Adipocyte (in vitro differentiated cells): ENCODE data around the gene GLP2R.

Source experiments
- DNase-seq: peaks from one replicate; pipeline ENCODE4 v3.0.0-alpha.2; 2015; ENCODE audit warnings: low read depth
- H3K27me3 ChIP-seq: replicated peaks from 2 replicates; pipeline ENCODE4 v1.7.0; 2013; ENCODE audit warnings: mild to moderate bottlenecking, low read length, moderate library complexity; ENCODE audit not compliant: control insufficient read depth, insufficient read depth
- H3K36me3 ChIP-seq: 2 replicates; pipeline ENCODE4 v1.7.0; 2013; ENCODE audit warnings: low read length, mild to moderate bottlenecking, moderate library complexity; ENCODE audit not compliant: control insufficient read depth, insufficient read depth, severe bottlenecking
- H3K4me1 ChIP-seq: 2 replicates; pipeline ENCODE4 v1.7.0; 2013; ENCODE audit warnings: mild to moderate bottlenecking, low read length, moderate library complexity; ENCODE audit not compliant: control insufficient read depth, insufficient read depth
- H3K4me3 ChIP-seq: 2 replicates; pipeline ENCODE4 v1.7.0; 2013; ENCODE audit warnings: mild to moderate bottlenecking, low read length, moderate library complexity
- H3K9ac ChIP-seq: 2 replicates; pipeline ENCODE4 v1.7.0; 2013; ENCODE audit warnings: mild to moderate bottlenecking, low read length, moderate library complexity
- H3K9me3 ChIP-seq: 2 replicates; pipeline ENCODE4 v1.7.0; 2013; ENCODE audit warnings: mild to moderate bottlenecking, low read length, moderate library complexity; ENCODE audit not compliant: control insufficient read depth

GLP2R gene

DNA sequence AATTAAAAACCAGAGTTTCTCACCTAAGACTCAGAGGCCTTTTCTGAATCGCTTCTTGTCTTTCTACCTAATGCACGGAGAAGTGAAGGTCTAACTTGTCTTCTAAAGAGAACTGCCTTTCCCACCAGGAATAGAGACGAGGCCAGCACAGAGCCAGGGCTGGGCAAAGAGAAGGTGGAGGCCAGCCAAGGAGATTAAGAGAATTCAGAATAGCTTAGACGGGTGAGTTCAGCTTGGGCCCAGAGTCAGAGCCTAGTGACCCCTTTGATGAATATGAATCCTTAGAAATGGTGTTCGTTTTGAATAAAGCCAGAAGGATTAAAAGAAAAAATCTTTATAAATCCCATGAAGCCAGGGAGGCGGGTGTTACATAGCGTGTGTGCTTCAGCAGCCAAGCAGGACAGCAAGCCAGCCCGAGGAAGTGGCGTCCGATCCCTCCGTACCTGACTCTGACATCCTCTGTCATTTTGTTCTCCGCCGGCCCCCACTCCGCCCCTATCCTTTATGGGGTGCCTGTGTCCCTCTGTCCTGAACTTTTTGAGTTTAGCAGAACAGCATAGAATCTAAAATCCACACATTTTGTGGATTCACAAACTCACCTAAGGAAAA is 11.3 kb upstream of the GLP2R start:
- H3K4me1 ChIP-seq, result no peaks in the 10 kb centered on the region
- no peak overlapping the region for H3K9ac ChIP-seq
- H3K27me3 ChIP-seq, result peaks cover 31% of the 10 kb centered on the region
- no peak overlapping the region for H3K4me3 ChIP-seq
- H3K36me3 ChIP-seq, result no peaks in the 10 kb centered on the region
- no peak for DNase-seq
- H3K9me3 ChIP-seq, result no peaks in the 10 kb centered on the region

DNA sequence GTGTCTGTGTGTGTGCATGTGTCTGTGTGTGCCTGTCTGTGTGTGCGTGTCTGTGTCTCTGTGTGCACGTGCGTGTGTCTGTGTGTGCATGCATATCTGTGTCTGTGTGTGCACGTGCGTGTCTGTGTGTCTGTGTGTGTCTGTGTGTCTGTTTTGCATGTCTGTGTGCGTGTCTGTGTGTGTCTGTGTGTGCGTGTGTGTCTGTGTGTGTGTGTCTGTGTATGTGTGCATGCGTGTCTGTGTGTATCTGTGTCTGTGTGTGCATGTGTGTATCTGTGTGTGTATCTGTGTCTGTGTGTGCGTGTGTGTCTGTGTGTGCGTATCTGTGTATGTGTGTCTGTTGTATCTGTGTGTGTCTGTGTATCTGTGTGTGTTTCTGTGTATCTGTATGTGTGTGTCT is 9.3 kb upstream of the GLP2R start:
- Histone ChIP-seq H3K9ac (no peak overlapping the region), H3K27me3 (peaks cover 17% of the 10 kb centered on the region), H3K36me3 (no peaks in the 10 kb centered on the region), H3K4me1 (no peaks in the 10 kb centered on the region), H3K4me3 (no peak overlapping the region), H3K9me3 (no peaks in the 10 kb centered on the region)
- no peak for DNase-seq

DNA sequence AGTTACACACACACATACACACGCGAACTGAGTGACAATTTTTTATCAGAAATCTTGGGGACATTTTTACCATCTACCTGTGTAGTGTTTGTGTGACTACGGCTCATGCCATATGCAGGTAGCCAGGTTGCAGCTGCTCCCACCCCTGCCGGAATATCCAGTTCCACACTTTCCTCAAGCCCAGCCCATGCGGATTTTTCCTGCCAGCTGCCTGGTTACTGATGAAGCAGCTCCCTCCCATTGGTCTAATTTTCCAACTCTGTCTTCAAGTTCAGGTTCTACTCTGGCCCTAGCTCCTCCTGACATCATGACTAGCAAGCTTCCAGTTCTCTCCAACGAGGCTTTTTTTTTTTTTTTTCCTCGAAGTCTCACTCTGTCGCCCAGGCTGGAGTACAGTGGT is 8.6 kb upstream of the GLP2R start:
- DNase-seq, result peak; percentile 2
- Histone ChIP-seq H3K9me3 (no peaks in the 10 kb centered on the region), H3K36me3 (no peaks in the 10 kb centered on the region), H3K4me1 (no peaks in the 10 kb centered on the region), H3K27me3 (peaks cover 21% of the 10 kb centered on the region), H3K9ac (no peak overlapping the region), H3K4me3 (no peak overlapping the region)

DNA sequence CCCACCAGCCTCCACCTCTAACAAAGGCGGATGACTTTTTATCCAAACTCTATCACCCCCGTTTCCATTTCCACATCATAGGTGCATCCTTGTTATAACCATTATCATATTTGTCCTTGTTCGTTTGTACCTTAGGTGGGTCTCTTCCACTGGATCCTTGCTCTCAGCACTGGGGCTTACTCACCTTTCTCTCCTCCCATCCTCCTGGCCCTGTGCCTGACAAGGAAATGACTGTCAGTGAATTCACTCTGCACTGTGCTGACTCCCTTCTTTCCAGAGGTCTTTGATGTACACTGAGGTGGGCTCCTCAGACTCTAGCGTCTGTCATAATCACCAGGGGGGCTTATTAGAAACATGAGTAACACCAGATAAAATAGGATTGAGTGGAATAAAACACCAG is 7.0 kb upstream of the GLP2R start:
- Histone ChIP-seq H3K36me3 (no peaks in the 10 kb centered on the region), H3K9ac (no peak overlapping the region), H3K9me3 (no peaks in the 10 kb centered on the region), H3K4me3 (no peak overlapping the region), H3K4me1 (no peaks in the 10 kb centered on the region), H3K27me3 (peaks cover 29% of the 10 kb centered on the region)
- DNase-seq, result no peak

DNA sequence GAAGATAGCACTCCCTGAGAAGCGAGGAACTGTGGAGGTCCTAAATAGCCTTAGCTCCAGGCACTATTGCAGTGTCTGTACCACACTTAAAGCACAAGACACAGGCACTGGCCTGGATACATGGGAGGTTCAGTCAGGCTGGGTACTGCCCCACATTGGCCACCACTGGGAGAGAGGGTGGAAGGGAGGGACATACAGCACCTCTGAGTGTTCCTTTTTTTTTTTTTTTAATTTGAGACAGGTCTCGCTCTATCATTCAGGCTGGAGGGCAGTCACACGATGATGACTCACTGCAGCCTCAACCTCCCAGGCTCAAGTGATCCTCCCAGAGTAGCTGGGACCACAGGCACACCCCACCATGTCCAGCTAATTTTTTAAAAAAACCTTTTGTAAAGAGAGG is 5.3 kb upstream of the GLP2R start:
- Histone ChIP-seq H3K4me3 (no peak overlapping the region), H3K27me3 (peaks cover 33% of the 10 kb centered on the region), H3K4me1 (no peaks in the 10 kb centered on the region), H3K36me3 (no peaks in the 10 kb centered on the region), H3K9ac (no peak overlapping the region), H3K9me3 (no peaks in the 10 kb centered on the region)
- DNase-seq, result no peak

DNA sequence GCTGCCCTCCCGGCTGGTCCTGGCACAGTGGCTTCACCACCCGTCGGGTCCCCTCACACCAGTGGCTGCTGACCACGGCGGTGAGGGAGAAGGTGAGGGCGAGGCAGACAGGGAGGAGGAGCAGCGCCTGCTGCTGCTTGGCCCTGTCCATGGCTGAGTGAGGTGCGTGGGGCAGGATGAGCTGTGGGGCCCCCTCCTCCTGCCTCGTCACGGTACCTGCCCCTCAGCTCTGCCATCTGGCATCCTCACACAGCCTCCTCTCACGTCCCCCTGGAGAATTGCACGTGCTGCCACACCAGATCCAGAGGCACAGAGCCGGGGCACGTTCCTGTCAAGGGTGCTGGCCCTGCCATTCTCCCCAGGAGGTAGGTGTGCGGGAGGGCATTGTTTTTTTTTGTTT is 3.8 kb upstream of the GLP2R start, which contains the start of gene GSG1L2:
GSG1L2 (minus strand) TSS at position 159 of the 400 bp plus-strand sequence; CDS start at position 151, 8 bp downstream.
- Histone ChIP-seq H3K36me3 (no peaks in the 10 kb centered on the region), H3K9ac (no peak within 1 kb of the TSS), H3K4me1 (no peaks in the 10 kb centered on the region), H3K9me3 (no peaks in the 10 kb centered on the region), H3K4me3 (no peak within 1 kb of the TSS), H3K27me3 (peaks cover 24% of the 10 kb centered on the region)
- no peak for DNase-seq

DNA sequence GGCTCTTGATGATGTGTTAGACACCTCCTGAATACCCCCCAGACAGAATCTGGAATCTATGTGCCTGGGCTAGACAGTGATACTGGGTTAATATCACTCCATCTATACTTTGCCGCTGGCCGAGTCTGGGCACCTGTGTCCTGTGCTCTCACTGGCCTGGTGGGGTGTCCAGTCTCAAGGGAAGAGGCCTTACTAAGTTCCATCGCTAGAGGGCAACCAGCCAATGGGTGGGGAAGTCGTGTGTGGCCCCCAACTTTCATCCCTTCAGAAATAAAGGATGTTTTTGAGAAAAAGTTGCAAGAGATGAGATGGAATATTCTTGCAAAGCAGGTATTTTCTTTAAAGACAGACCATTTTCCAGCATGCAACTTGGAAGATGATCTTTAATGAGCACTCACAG is 1.6 kb upstream of the GLP2R start:
- Histone ChIP-seq H3K4me3 (no peak overlapping the region), H3K36me3 (no peaks in the 10 kb centered on the region), H3K4me1 (peaks cover 3% of the 10 kb centered on the region), H3K9ac (no peak overlapping the region), H3K27me3 (peaks cover 23% of the 10 kb centered on the region), H3K9me3 (no peaks in the 10 kb centered on the region)
- DNase-seq, result no peak

DNA sequence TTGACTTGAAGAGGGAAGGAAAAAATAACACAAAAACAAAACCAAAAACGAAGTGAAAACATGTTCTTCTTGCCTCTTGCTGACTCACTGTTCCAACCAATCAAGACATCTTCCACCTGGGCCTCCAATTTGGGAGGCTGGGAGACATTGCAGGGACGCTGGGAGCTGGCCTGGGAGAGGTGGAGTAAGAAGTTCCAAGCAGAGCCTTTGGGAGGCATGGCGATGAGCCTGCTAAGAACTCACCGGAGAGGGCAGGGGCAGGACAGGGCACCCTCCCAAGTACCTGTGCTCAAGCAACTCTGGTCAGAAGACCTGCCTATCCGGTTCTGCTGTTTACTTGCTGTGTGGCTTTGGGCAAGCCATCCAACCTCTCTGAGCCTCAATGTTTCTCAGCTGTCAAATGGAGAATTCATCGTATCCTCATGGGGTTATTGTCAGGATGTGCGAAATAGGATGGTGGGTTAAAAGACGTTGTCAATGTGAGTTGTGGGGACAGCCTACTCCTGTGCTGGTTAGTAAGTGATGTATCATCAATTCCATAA is 856 bp upstream of the GLP2R start:
- H3K9me3 ChIP-seq, result no peaks in the 10 kb centered on the region
- no peak overlapping the region for H3K9ac ChIP-seq
- peaks cover 23% of the 10 kb centered on the region for H3K27me3 ChIP-seq
- H3K4me3 ChIP-seq, result no peak overlapping the region
- no peak for DNase-seq
- peaks cover 3% of the 10 kb centered on the region for H3K4me1 ChIP-seq
- H3K36me3 ChIP-seq, result no peaks in the 10 kb centered on the region

DNA sequence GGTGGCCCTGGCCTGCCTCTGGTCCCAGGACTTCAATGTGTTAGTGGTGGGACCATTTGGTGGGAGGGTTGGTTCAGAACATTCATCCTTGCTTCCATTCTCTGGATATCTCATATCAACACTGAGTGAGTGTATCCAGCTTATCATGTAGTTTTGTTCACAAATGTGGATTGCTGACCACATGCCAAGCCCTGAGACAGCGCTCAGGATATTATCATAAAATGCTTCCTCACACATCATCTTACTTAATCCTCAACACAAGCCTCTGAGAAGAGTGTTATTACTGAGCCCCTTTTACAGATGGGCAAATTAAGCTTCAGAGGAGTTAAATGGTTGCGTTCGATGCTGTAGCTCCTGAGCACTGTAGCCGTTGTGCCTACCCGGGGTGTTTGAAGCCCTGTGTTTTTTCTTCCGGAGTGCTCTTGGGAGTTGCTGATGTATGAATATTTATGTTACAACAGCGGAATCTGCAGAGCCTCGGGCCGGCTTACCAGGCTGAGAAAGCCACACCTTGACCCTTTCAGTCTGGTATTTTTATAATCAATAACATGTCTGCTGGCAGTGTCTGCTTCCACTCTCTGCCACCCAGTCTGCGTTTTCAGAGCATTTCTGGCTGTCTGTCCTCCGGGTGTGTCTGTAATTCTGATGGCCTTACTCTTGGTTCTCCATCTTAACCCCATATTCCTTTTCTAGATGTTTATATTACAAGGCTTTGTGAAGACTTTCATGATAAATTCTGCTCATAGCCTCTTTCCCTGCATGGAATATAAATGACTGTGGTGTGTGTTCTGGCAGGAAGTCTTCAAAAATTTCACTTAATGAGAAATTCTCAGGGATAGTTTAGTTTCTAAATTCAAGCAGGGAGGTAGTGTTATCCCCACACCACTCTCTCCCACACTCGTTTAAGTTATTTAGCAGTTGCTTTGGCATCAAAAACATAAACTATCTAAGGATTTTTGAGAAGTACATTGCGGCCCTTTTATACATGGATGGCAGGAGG is 2.9 kb downstream of the GLP2R start:
- peaks cover 3% of the 10 kb centered on the region for H3K4me1 ChIP-seq
- no peak overlapping the region for H3K9ac ChIP-seq
- no peaks in the 10 kb centered on the region for H3K36me3 ChIP-seq
- no peak for DNase-seq
- no peak overlapping the region for H3K4me3 ChIP-seq
- peaks cover 21% of the 10 kb centered on the region for H3K27me3 ChIP-seq
- H3K9me3 ChIP-seq, result peaks cover 4% of the 10 kb centered on the region

DNA sequence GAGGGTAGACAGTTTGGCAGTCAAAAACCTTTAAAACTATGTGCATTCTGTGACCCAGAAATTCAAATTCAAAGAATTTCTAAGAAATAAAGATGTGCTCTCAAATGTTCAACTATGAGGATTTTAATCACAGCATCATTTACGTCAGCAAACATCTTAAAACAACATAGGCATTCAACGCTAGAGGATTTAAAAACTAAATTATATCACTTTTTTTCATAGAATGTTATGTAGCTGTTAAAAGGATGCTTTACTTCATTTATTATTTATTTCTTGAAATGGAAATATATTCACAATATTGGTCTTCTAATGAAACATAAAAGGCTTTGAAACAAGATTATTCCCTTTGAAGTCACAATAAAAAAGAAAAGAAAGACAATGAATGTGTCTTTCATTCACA is 3.6 kb downstream of the GLP2R start:
- Histone ChIP-seq H3K9me3 (peaks cover 9% of the 10 kb centered on the region), H3K4me3 (no peak overlapping the region), H3K27me3 (peaks cover 25% of the 10 kb centered on the region), H3K9ac (no peak overlapping the region), H3K4me1 (peaks cover 3% of the 10 kb centered on the region), H3K36me3 (no peaks in the 10 kb centered on the region)
- DNase-seq, result no peak

DNA sequence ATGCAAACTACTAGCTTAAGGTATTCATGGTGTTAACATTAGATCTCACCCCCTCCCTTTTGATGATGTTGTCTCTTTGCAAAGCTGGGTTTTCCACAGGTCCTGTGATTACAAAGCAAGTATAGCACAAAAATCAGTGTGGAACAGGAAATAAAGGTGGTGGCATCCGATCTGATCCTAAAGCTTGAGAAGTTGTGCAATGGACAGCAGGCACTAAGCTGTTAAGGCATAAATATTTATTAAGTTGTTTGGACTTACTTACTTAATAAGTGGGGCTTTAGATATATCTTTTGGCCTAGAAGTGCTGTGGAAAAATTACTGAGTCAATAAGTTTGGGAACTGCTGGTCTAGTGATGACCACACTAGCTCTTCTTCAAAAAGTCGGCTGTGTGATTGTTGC is 5.0 kb downstream of the GLP2R start:
- peaks cover 3% of the 10 kb centered on the region for H3K4me1 ChIP-seq
- H3K9me3 ChIP-seq, result peaks cover 9% of the 10 kb centered on the region
- no peak overlapping the region for H3K9ac ChIP-seq
- peaks cover 22% of the 10 kb centered on the region for H3K27me3 ChIP-seq
- no peak for DNase-seq
- H3K4me3 ChIP-seq, result no peak overlapping the region
- no peaks in the 10 kb centered on the region for H3K36me3 ChIP-seq
